ENCODE measurements around the gene PDGFB.

Gene PDGFB

DNA sequence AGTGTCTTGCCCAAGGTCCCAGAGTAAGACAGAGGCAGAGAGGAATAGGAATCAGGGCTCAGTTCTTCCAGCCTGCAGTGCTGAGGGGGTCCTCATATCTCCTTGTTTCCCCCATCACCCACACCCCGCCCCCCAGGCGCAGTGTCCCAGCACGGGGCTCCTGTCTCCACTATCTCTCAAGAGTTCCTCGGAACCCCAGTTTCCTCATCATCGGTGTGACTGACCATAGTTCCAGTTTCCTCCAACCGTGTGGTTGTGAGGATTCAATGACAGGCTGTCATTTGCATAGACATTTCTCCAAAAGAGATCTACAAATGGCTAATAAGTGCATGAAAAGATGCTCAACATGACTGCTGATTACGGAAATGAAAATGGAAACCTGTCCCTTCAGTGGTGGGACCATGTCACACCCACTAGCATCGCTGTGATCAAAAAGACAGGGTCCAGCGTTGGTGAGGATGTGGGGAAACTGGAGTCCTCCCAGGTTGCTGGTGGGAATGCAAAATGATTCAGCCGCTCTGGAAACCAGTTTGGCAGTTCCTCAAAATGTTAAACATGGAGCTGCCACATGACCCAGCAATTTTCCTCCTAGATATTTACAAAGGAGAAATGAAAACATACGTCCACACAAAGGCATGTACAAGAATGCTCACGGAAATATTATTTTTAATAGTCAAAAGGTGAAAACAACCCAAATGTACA is 31.8 kb upstream of the PDGFB start:
- no peak for DNase-seq (ENCODE audit: low spot score)

DNA sequence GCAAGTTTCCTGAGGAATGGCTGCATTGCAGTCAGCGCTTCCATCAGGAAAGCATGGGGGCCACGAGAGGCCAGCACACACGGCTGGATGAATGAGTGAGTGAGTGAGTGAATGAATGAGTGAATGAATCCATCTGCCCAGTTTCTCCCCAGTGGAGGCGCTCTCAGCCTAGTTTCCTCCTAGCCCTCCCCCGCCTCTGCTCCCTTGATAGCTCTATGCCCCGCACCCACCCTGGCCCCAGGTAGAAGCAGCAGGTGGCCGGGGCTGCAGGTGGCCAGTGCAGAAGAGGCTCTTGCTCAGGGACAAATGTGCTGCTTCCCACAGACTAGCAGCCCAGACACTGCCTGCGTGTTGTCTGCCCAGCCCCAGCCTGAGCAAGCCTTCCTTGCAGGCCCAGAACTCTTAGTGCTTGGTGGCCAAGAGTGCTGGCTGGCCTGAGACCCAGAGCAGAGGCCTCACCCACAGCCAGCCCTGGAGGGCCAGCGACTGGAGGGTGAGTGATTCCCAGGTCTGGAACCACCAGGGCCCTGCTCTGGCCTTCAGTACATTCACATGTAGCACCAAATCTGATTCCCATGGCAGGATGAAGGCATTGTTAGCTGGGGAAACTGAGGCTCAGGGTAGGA is 31.1 kb upstream of the PDGFB start:
- DNase-seq (ENCODE audit: low spot score) = no peak

DNA sequence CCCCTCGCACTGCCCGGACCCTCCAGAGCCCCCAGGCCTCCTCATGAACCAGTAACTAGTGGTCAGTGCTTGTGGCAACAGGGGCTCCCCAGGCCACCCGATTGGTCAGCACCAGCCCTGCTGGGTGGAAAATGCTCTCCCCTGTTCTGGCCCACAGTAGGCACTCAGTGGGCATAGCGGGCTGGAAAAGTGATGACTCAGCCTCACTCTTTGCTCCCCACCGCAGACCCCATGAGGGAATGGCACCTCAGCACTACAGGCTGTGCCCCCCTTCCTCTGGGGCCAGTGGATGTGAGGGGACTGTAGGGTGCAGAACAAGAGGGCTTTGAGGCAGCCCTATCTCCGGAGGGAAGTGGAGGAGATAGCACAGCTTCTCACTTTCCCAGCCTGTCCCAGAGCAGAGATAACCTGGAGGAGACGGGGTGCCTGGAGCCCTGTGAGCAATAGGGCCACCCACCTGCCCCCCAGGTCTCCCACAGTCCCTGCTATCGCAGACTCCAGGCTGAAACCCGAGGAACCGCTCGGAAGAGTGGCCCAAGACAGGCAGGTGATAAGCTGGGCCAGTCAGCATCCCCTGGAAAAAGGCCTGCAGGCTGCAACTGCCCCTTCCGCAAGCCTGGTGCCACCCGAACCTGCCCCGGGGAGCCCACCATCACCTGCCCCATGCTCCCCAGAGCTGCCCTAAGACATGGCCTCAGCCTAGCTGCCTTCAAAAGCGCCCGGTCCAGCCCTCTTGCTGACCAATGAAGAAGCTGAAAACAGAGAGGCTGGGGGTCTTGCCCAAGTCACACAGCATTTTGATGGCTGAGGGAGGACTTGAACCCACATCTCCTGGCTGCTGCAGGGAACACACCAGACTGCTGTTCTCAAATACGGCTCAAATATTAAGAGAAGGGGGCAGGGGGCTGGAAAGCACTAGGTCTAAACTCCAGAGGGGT is 29.4 kb upstream of the PDGFB start:
- no peak for DNase-seq (ENCODE audit: low spot score)

DNA sequence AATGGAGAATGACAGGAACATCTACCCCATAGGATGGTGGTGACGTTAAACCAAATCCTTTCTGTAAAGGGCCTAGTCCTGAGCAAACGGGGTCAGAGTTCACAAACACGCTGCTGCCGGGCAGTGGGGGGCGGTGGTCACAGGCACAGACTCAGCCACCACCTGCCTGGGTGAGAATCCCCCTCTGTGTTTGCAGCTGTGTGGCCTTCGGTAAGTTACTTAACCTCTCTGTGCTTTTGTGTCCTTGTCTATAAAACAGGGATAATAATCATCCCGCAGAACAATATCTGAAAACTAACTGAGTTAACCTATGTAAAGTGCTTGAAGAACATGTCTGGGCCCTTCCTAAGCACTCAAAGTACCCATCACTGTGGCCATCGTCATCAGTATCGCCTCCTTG is 26.0 kb upstream of the PDGFB start:
- no peak for DNase-seq (ENCODE audit: low spot score)

DNA sequence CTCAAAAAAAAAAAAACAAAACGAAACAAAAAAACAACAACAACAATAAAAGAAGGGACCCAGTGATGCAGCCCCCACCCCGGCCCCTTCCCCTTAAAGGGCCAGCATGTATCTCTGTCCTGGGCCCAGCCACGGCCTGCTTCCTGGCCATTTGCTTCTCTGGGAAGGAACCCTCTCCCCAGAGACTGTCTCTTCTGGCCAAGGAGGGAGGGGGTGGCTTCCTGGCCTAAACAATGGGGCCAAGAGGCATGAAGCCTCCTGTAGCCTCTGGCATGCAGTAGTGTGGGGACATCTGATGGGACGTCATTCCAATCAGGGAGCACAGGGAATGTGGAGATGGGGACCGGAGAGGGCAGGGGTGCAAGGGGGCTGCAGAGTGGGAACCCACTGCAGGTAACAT is 25.5 kb upstream of the PDGFB start:
- no peak for DNase-seq (ENCODE audit: low spot score)

DNA sequence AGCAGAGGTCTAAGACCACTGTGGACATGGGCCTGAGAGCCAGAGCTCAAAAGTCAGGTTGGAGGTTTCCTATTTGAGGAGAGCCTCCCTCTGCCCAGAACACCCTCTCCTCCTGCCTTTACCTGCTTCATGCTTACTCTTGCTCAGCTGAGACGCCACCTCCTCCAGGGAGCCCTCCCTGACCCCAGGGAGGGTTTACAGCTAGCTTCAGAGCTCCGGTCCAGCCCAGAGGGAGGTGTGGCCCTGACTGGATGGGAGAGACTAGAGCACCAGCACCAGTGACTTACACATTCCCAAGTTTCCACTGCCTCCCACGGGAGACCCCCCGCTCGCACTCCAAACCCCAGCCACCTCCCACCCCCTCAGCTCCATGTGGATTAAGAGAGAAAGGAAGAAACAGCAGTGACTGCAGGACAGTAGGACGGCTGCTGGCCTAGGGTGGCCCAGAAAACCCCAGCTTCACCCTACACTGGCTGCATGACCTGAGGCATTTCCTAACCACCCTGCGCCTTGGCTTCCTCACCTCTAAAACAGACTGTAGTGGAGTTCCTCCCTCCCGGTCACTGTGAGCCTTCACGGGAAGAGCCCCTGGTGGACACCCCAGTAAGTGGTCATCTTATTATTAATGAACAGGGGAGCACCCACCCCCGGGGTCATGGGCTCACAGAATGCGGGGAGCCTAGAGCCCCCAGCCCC is 24.5 kb upstream of the PDGFB start:
- DNase-seq (ENCODE audit: low spot score) = no peak

DNA sequence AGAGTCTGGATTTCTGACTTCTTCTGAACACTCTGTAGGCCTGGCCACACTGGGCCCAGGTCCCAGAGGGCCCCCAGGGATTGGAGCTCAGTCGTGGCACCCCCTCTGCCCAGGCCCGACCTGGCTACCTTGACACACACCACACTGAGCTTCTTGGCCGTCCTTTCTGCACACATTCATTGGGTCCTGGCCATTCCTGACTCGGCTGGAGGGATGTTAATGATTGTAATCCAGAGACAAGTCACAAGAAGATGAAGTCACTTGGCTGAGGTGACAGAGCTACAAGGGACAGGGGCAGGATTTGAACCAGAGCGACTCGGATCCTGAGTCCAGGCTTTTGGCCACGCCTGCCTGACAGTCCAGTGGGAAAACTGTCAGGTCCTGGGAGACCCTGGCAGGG is 23.9 kb upstream of the PDGFB start:
- DNase-seq (ENCODE audit: low spot score) = no peak

DNA sequence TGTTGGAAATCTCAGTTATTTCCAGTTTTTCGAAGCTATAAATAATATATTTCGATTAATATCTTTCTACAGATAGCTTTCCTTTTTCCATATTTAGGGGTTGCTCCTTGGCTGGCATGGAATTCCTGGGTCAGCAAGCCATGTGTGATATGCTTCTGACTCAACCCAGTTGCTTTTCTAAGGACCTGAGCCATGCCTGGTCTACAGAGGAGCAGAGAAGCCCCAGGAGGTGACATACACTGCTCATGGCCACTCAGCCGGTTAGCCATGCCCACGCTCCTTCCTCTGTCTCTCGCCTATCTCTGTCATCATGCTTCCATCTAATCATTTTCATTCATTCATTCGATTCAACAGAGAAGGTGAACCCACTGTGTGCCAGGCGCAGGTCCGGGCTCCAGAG is 23.2 kb upstream of the PDGFB start:
- no peak for DNase-seq (ENCODE audit: low spot score)

DNA sequence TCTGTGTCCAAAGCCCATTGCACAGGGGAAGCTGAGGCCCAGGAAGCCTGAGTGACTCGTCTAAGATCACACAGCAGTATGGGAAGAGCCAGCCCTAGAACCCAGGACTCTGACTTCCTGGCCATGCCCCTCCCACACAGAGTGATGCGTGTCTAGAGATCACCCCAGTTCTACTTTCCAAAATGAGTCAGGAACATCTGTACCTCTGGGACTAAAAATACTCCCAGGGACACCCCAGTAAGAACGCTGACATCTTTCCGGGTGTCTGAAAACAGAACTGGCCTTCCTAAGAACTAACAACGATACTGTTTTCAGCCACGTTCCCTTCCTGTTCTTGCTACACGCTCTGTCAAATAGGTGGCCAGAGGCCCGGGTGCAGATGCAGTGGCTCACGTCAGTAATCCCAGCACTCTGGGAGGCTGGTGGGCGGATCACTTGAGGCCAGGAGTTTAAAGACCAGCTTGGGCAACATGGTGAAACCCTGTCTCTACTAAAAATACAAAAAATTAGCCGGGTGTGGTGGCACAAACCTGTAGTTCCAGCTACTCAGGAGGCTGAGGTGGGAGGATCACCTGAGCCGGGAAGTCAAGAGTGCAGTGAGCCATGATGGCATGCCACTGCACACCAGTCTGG is 21.7 kb upstream of the PDGFB start:
- DNase-seq (ENCODE audit: low spot score) = peak; percentile 40

DNA sequence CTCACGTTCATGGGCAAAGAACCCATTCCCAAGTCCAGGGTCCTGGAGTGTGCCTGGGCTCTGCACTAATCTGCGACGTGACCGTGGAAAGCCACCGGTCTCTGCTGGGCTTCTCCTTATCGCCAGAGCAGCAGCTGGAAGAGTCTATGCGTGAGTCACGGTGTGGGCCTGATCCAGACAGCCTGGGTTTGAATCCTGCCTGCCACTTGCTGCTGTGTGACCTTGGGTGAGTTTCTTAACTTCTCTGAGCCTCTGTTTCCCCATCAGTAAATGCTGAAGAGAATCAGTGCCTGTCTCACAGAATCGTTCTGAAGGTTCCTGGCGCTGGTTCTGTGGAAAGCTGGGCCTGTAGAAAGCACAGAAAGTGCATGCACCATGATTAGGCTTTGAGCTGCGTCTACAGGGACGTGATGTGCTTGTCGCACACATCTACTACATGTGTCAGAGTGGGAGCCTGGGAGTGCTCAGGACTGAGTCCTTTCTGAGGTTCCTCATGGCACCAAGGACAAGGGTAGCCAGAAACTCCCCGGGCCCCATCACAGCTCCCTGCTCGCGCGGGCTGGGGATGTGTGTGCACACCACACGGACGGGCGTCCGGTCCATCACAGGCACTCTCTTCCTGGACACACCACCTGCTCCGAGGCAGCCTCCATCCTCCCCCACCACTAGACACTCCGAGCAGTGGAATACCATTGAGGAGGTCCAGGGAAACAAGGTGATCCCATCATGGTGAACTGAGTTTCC is 20.5 kb upstream of the PDGFB start:
- no peak for DNase-seq (ENCODE audit: low spot score)

DNA sequence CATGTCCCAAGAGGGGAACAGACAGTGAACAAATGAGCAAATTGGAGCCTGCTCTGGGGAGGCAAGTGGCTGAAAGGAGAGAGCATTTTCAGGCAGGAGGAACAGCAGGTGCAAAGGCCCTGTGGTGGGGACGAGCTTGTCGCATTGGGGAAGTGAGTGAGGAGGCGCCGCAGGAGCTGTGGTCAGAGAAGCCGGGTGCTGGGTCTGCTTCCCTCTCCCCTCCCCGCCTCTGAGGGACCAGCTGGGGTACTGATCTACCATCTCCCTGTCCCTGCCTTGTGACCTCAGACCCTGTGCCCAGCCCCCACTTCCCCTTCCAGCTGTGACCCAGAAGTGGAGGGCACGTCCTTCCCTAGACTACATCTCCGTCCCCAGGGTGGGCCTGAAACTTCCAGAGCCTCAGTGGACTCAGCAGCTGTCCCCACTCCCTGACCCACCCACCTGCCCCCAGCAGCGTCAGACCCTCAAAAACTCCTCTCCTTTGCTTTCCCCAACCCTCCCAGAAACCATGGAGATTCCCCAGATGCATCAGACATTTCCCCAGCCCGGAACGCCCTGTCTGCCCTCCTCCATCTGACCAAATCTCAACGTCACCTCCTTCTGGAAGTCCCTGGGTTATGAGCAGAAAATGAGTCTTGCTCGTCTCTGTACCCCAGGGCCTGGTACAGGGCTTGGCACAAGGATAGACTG is 19.7 kb upstream of the PDGFB start:
- DNase-seq (ENCODE audit: low spot score) = peak; percentile 34

DNA sequence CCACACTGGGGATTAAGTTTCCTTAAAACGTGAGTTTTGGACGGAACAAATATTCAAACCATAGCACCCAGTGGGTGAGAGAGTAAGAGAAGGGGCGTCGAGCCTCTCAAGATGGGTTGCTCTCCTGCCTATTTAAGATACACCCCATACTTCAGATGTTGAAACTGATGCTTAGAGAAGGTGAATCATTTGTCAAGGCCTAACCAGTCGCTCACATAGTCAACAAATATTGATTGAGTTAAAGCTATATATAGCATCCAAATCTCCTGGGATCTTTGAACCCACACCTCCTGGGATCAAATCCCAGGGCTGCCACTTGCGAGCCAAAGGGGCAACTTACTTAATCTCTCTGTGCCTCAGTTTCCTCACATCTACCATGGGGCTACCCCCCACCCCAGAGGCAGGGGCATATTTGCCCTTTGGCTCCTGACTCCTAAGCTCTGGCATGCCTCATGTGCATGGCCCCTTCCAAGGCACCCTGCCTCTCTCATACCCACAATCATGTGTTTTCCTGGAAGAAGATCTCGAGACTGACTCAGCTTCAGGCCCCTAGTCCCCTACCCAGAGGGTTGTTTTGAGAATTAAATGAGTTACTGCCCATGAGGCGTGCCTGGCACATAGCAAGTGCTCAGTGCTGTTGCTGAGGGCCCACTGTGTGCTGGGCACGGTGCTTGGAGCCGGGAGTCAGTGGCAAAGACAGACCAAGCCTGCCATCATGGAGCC is 19.0 kb upstream of the PDGFB start:
- no peak for DNase-seq (ENCODE audit: low spot score)

DNA sequence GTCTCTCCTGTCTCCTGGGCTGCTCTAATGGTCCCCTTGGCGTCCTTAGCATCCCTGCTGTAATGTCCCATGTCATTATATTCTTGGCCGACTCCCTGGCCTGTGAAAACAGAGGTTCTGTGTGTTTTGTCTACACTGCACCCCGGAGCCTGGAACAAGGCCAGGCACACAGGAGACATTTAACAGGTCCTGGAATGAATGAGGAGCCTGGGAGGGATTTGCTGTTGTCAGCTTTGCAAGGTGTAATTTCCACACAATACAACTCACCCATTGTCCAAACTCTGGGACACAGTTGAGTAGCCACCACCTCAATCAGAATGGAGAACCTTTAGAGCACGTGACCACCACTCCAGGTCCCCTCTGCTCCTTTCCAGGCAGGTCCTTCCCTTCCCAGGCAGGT is 14.9 kb upstream of the PDGFB start:
- DNase-seq (ENCODE audit: low spot score) = no peak

DNA sequence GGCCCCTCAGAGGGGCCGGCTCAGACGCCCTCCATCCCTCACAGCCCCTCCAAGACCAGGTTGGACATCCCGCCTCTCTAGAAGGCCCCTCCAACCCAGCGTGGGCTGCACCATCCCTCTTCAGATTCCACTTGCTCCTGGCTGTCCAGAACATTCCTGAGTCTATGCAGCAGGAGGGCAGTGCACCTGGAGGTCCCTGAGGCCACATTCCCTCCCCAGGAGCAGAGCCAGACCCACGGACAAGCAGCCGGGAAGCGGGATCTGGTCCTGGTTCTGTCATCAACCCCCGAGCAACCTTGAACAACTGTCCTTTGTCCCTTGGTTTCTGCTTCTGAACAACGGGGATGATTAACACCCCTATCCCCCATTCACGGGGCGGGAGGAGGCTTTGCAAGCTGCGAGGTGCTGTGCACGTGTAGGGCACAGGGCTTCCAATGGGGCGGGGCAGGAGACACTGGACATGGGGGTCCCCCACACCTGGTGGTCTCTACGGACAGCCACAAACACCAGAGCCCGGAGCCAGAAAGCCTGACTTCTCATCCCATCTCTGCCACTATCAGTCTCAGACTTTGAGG is 13.2 kb upstream of the PDGFB start:
- DNase-seq (ENCODE audit: low spot score) = no peak

DNA sequence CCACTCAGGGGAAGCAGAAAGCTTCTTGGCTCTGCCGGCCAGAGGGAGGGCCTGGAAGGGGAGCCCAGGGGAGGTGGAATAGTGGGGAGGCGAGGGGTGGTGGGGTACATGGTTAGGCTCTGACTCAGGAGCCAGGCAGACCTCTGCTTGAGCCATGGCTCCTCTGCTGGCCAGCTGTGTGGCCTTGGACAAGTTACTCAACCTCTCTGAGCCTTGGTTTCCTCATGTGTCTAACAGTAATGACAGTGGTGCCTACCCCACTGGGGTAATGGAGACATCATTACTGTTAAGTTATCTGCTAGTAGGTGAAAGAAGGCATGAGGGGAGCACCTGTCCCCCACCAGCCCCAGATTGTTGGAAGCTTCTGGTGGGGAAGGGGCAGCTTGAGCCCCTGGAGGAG is 12.2 kb upstream of the PDGFB start:
- no peak for DNase-seq (ENCODE audit: low spot score)

DNA sequence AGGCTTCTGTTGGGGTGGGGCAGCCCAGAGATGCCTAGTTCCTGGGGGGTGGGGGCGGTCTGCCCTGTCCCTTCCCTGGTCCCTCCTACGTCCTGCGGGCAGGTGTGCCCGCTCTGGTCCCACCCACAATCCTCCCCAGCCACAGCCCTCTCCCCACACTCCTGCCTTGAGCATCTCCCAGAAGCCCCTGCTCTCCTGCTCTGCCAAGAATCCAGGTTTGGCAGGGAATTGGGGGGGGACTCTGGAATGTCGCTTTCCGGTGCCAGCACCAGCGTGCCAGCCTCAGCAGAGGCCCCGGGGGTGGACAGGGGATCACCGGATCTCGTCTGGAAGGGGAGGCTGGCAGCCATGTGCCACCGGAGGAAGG is 11.4 kb upstream of the PDGFB start:
- DNase-seq (ENCODE audit: low spot score) = no peak

DNA sequence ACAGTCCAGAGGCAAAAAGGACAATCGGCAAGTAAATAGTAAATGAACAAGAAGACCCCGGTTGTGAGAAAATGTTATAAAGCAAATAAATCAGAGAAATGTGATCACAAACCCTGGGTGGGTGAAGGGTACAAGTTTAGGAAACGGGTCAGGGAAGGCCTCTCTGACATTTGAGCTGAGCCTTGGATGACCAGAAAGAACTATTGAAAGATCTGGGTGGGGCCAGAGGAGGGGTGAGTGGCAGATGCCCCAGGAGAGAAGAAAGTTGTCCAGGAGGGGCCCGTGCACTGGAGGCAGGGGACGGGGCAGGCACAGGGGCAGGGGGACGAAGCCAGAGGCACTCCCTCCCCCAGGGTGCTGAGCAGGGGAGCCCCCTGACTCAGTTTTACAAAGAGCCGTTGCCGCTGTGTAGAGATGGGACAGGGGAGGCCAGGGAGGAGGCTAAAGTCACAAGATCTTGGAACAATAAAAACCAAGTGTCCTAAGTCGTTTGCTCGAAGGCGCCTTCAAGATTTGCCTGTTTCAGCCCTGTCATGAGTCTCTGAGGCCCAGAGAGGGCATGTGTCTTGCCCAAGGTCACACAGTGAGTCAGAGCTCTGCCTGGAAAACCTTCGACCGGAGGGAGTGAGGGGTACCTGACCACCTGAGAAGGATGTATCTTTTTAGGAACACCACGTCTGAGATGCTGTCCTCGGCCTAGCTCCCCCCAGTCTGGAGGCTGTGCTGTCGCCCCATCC is 10.8 kb upstream of the PDGFB start:
- no peak for DNase-seq (ENCODE audit: low spot score)

DNA sequence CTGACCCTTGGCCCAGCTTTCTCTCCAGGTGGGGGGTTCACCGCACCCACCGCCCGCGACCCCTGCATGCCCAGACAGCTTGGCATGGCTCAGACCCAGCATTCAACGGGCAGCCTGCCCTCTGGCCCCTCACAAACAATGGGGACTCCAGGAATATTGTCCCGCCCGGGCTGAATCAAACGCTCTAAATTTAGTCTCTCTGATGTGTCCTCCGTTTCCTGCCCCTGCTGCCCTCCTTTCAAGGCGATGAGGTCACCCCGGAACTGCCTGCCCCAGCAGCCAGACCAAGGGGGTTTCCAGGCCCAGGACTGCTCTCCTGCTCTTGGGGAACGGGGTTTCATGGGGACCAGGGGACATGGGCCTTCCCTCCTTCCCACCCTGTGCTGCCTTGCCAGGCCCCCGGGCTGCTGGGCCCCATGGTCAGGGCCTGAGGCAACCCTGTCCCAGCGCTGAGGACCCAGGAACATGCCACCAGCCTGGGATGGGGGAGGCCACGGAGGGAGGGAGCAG is 10.1 kb upstream of the PDGFB start:
- no peak for DNase-seq (ENCODE audit: low spot score)

DNA sequence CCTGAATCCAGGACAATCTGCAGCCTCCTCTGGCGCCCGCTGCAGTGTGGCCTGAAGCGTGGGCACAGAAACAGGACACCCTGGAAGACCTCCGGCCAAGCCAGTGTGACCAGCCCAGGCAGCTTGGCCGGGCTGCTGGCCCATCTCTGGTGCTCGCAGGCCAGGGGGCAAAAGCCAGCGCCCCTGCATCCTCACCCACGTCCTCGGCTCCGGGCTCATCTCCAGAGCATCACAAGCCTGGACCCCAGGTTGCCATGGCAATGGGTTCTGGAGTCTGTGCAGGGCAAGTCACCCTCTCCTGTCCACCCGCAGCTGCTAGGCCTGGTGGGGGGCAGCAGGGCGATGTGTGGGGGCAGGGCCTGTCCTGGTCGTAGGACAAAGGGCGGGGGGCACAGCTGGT is 9.3 kb upstream of the PDGFB start:
- DNase-seq (ENCODE audit: low spot score) = no peak
